GM12878 (cell line): ENCODE results near the gene THAP2. TPM values are rescaled to one million over a fixed set of nuclear protein-coding genes. Genes with fewer than 3 reads are reported as not detected.

Experiments
- ATAC-seq: fragments of 200-7000 bp; cut with Tn5 transposase; 3 replicates; pipeline ENCODE4 v1.9.1; 2020; ENCODE audit warnings: mild to moderate bottlenecking, moderate library complexity
- BruUV-seq: library from RNA; stranded (reverse); fragments of 400-500 nt; replicated peaks from 2 replicates; lab custom pipeline; 2021; lab: Mats Ljungman, UMichigan
- CTCF ChIA-PET: fragments of 300-600 bp; sonication (Branson Sonifier 250); formaldehyde crosslinking; extraction: SDS; loops from one replicate; lab custom pipeline; 2021; ENCODE audit warnings: inconsistent platforms; lab: Yijun Ruan, JAX
- POLR2A ChIA-PET: fragments of 350-600 bp; formaldehyde crosslinking; extraction: SDS; loops from one replicate; lab custom pipeline; 2021; ENCODE audit warnings: inconsistent platforms; lab: Charles Lee
- RAD21 ChIA-PET: fragments of 300-600 bp; sonication (Branson Sonifier 250); formaldehyde crosslinking; loops from one replicate; lab custom pipeline; 2023; ENCODE audit warnings: antibody characterized with exemption; ENCODE audit not compliant: unreplicated experiment; lab: Charles Lee
- SMC1A ChIA-PET: fragments of 300-600 bp; sonication (Branson Sonifier 250); formaldehyde crosslinking; loops from one replicate; lab custom pipeline; 2023; ENCODE audit not compliant: unreplicated experiment, uncharacterized antibody; lab: Charles Lee
- DNase-seq: peaks from one replicate; pipeline ENCODE4 v3.0.0-alpha.2; 2011; ENCODE audit warnings: low read depth, low spot score
- FAIRE-seq: peaks from 3 replicates; lab custom pipeline; 2011; peaks lifted over from hg19 to GRCh38; lab: Jason Lieb, UNC
- H2AFZ ChIP-seq: 2 replicates; pipeline ENCODE4 v1.6.0; 2011; ENCODE audit warnings: low read depth, low read length, control low read depth; ENCODE audit not compliant: control insufficient read depth
- H3K27ac ChIP-seq: 2 replicates; pipeline ENCODE4 v1.5.1; 2011; ENCODE audit warnings: control low read depth; ENCODE audit not compliant: control insufficient read depth, insufficient read depth
- H3K27me3 ChIP-seq, 2 experiments: replicated peaks in 1 of 2; 2 replicates each; pipeline versions ENCODE4 v1.6.0 to v1.6.1; 2011; ENCODE audit warnings: low read length in 1 of 2; ENCODE audit not compliant: control insufficient read depth in 2 of 2, insufficient read depth in 2 of 2
- H3K36me3 ChIP-seq, 2 experiments: 2 replicates each; pipeline ENCODE4 v1.5.1; 2011; ENCODE audit warnings: low read length in 1 of 2; ENCODE audit not compliant: control insufficient read depth in 2 of 2, insufficient read depth in 2 of 2
- H3K4me1 ChIP-seq: 2 replicates; pipeline ENCODE4 v1.6.1; 2011; ENCODE audit warnings: mild to moderate bottlenecking, low read length, moderate library complexity, mixed read lengths; ENCODE audit not compliant: control insufficient read depth, insufficient read depth
- H3K4me2 ChIP-seq: 2 replicates; pipeline ENCODE4 v1.6.0; 2011; ENCODE audit warnings: control low read depth; ENCODE audit not compliant: control insufficient read depth, insufficient read depth
- H3K4me3 ChIP-seq: fragments of 200-600 bp; sonication (generic); 2 replicates; pipeline ENCODE4 v1.5.1; 2016
- H3K79me2 ChIP-seq: 2 replicates; pipeline ENCODE4 v1.6.0; 2011; ENCODE audit warnings: low read length; ENCODE audit not compliant: control insufficient read depth, insufficient read depth
- H3K9ac ChIP-seq: 2 replicates; pipeline ENCODE4 v1.8.0; 2011; ENCODE audit warnings: low read length, control low read depth, mixed read lengths; ENCODE audit not compliant: control insufficient read depth, insufficient read depth
- H3K9me3 ChIP-seq: replicated peaks from 3 replicates; pipeline ENCODE4 v1.5.1; 2011; ENCODE audit warnings: mild to moderate bottlenecking, low read length; ENCODE audit not compliant: control insufficient read depth, insufficient read depth
- H4K20me1 ChIP-seq: 2 replicates; pipeline ENCODE4 v1.6.0; 2011; ENCODE audit not compliant: control insufficient read depth, insufficient read depth
- CREB1 ChIP-seq: IDR thresholded peaks from 2 replicates; pipeline ENCODE4 v1.6.1; 2012; ENCODE audit warnings: low read depth, mild to moderate bottlenecking, inconsistent platforms
- DPF2 ChIP-seq: fragments of 450-650 bp; IDR thresholded peaks from 2 replicates; pipeline ENCODE4 v1.6.1; 2017; ENCODE audit warnings: mild to moderate bottlenecking
- ELK1 ChIP-seq: IDR thresholded peaks from 2 replicates; pipeline ENCODE4 v1.6.1; 2012; ENCODE audit warnings: low read depth, low read length, improper control_type of control experiment
- IRF5 ChIP-seq: fragments of 450-650 bp; IDR thresholded peaks from 2 replicates; pipeline ENCODE4 v1.6.1; 2017; ENCODE audit warnings: borderline replicate concordance
- POLR2AphosphoS5 ChIP-seq: IDR thresholded peaks from 2 replicates; pipeline ENCODE4 v1.6.1; 2011; ENCODE audit warnings: mild to moderate bottlenecking, low read length, inconsistent platforms
- SMAD1 ChIP-seq: fragments of 450-650 bp; IDR thresholded peaks from 2 replicates; pipeline ENCODE4 v1.6.1; 2018; ENCODE audit warnings: mild to moderate bottlenecking, low read depth; ENCODE audit not compliant: partially characterized antibody
- WRNIP1 ChIP-seq: IDR thresholded peaks from 2 replicates; pipeline ENCODE4 v1.6.1; 2011; ENCODE audit warnings: low read depth, low read length, improper control_type of control experiment, borderline replicate concordance
- ZBTB4 ChIP-seq: fragments of 450-650 bp; formaldehyde crosslinking; IDR thresholded peaks from 2 replicates; pipeline ENCODE4 v1.4.0; 2022; ENCODE audit warnings: mild to moderate bottlenecking, moderate library complexity
- ZNF687 ChIP-seq: fragments of 450-650 bp; IDR thresholded peaks from 2 replicates; pipeline ENCODE4 v1.6.1; 2017; ENCODE audit warnings: mild to moderate bottlenecking, moderate library complexity
- WGBS: methylation state at CpG from one replicate; pipeline ENCODE4 v1.1.6; 2016; ENCODE audit warnings: low lambda C conversion rate; ENCODE audit not compliant: insufficient replicate concordance, insufficient coverage; ENCODE audit errors: missing lambda C conversion rate; 5-methylcytosine and 5-hydroxymethylcytosine counted together
- in situ Hi-C: fragments of 300-500 bp; cut with MboI; formaldehyde crosslinking; loops from 9 replicates; pipeline ENCODE4 v1.14.3; 2018; ENCODE audit warnings: mixed read lengths
- intact Hi-C: fragments of 100-400 bp; cut with micrococcal nuclease; formaldehyde crosslinking; loops from one replicate; pipeline ENCODE4 v1.14.2; 2022; ENCODE audit not compliant: unreplicated experiment
- polyA plus RNA-seq, 11 experiments: library from polyadenylated mRNA; depleted of rRNA in 4 of 11; unstranded in 6 of 11; stranded (reverse) in 5 of 11; fragments of >200 nt; fragmentation: Nextera tagmentation in 4 of 11; fragmentation: Illumina TruSeq in 1 of 11; extraction: Ambion mirVana in 4 of 11; extraction: Trizol in 1 of 11; gene quantifications; 1 replicate in 1 of 11; 2 replicates in 10 of 11; pipeline versions ENCODE4 v1.2.1 to v1.2.3, GENCODE V29; 2011 to 2016; ENCODE audit warnings: inconsistent platforms in 2 of 11, missing spikeins in 2 of 11, low read depth in 1 of 11
- total RNA-seq, 4 experiments: library from RNA; depleted of rRNA in 3 of 4; stranded (reverse); fragments of >200 nt in 3 of 4; fragmentation: Illumina TruSeq in 1 of 4; extraction: Trizol in 1 of 4; gene quantifications; 2 replicates each; pipeline versions ENCODE4 v1.2.1 to v1.2.3, GENCODE V29; 2013 to 2021

Gene THAP2
- total and polyA plus RNA-seq, 10 of the 15 experiments (the other 5 are each of a cell fraction or from before 2014, with no cell fraction given), result 4.1 to 18.0 (median 7.3) TPM

DNA sequence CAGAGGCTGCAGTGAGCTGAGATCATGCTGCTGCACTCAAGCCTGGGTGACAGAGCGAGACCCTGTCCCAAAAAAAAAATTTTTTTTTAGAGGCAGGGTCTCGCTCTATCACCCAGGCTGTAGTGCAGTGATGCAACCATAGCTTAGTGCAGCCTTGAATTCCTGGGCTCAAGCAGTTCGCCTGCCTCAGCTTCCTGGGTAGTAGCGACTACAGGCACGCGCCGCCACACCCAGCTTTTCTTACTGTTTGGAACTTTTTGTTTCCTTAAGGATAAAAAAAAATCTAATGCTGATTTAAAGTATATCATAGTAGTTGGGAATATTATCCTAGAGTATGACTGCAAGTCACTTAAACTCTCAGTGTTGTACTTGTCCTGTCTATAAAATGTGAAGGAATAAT lies 29.0 kb downstream of the THAP2 start:
- intact Hi-C loops, result no loop called here

More for the DNA sequence above, 29.0 kb downstream of the THAP2 start:
- Histone ChIP-seq H3K9me3 (no peaks in the 10 kb centered on the region), H3K4me2 (peak overlapping the region; percentile 90), H3K9ac (no peak overlapping the region), H3K36me3 (peaks cover 0 to 7% of the 10 kb centered on the region in 2 experiments; a peak in 2 of 4 replicates), H3K4me1 (peaks cover 39% of the 10 kb centered on the region), H3K79me2 (peaks cover 42% of the 10 kb centered on the region), H3K27ac (peak overlapping the region; percentile 78), H2AFZ (no peak overlapping the region), H3K27me3 (no peaks in the 10 kb centered on the region), H3K4me3 (0 out of 2 replicates have a peak overlapping the region, but pooled peaks have one; percentile 30), H4K20me1 (no peaks in the 10 kb centered on the region)
- CTCF ChIA-PET, result interaction anchor here (0.7 to 1.2 kb wide), 2 partner anchors 29 to 54 kb away, joined by 3 to 4 read pairs; partner anchors contain the start of gene THAP2
- WGBS, result 100% methylated on average over 7 of the region's 7 CpGs
- RAD21 ChIA-PET, result interaction anchor here (1.4 to 3.2 kb wide), 2 partner anchors 7 to 54 kb away, joined by 5 to 14 read pairs; partner anchors contain the start of gene TMEM19
- DNase-seq, result no peak
- in situ Hi-C loops, result no loop called here
- no peak for TF ChIP-seq WRNIP1
- TF ChIP-seq CREB1, result no peak
- TF ChIP-seq SMAD1, result no peak
- no peak for TF ChIP-seq IRF5
- no peak for TF ChIP-seq ELK1
- TF ChIP-seq POLR2AphosphoS5, result no peak
- no peak for TF ChIP-seq ZBTB4 (CRISPR knock-in tag)
- TF ChIP-seq DPF2, result no peak
- no peak for TF ChIP-seq ZNF687
- ATAC-seq, result no peak
- BruUV-seq, result no TSS peak
- SMC1A ChIA-PET, result interaction anchor here (1.0 to 1.4 kb wide), 4 partner anchors 30 to 67 kb away, joined by 3 to 6 read pairs (median 4); partner anchors contain the start of genes THAP2 and ZFC3H1
- POLR2A ChIA-PET, result interaction anchor here (1.0 kb wide), 1 partner anchor 30 kb away, joined by 3 read pairs; the partner anchor contains the start of gene ZFC3H1
- FAIRE-seq, result no peak
